ENCODE measurements around the gene GATA1. TPM values are rescaled to one million over a fixed set of nuclear protein-coding genes. Genes with fewer than 3 reads are reported as not detected.

The GATA1 gene
- total RNA-seq, 1 donor from 2014 or later, result not detected

DNA sequence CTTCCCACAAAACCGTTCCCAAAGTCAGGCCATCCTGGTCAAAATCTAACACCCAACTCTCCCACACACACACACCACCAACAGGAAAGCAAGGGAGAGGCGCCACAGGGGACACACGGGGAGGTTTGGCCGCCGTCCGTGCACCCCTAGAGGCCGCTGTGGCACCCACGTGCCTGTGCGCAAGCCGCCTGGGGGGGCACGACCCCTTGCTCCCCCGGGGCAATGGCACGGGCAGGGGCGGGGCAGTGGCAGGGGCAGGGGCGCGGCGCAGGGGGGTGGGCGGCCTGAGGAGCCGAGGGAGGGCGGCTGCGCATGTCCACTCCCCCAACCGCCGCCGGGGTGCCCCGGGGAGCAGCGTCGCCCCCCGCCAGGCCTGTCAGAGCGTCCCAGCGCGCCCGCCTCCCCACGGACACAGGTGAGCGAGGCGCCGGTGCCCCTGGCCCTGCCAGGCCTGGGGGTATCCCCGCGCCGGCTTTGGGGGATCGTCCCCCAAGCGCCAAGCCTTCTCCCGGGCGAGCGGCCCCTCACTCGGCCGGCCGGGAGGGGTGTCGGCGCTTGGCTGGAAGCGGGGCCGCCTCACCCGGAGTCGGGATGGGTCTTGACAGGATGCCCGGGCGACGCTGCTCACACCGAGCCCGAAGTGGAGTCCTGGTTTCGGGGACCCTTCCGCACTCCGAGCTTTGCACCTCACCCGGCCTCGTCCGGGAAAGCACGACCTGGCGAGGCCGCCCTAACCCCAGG, 39.9 kb downstream of the GATA1 start, which contains the start of gene ERAS:
Gene ERAS, plus strand, starts transcription at position 379 of the 741 bp plus-strand sequence. CDS start 2,611 bp downstream, outside the sequence.
- Histone ChIP-seq H3K4me1 (ENCODE audit: insufficient read depth, low read length) (no peaks in the 10 kb centered on the region), H3K36me3 (ENCODE audit: insufficient read depth, low read length) (no peaks in the 10 kb centered on the region), H4K20me1 (ENCODE audit: insufficient read depth, low read length) (no peaks in the 10 kb centered on the region), H3K27ac (ENCODE audit: low read depth, low read length) (no peak within 1 kb of the TSS), H3K4me3 (ENCODE audit: insufficient read depth, low read depth, low read length) (no peak within 1 kb of the TSS), H3K9ac (ENCODE audit: low read length) (no peak within 1 kb of the TSS), H2AFZ (ENCODE audit: low read depth, low read length) (no peak within 1 kb of the TSS), H3K79me2 (ENCODE audit: insufficient read depth, low read length) (no peaks in the 10 kb centered on the region), H3K4me2 (ENCODE audit: low read length) (no peak within 1 kb of the TSS), H3K9me3 (ENCODE audit: insufficient read depth, low read depth, low read length) (no peaks in the 10 kb centered on the region), H3K27me3 (ENCODE audit: insufficient read depth, low read length) (no peaks in the 10 kb centered on the region)
- H3K27ac Mint-ChIP-seq (ENCODE audit: unreplicated experiment), result no peak within 1 kb of the TSS
- TF ChIP-seq, protein P1, sequence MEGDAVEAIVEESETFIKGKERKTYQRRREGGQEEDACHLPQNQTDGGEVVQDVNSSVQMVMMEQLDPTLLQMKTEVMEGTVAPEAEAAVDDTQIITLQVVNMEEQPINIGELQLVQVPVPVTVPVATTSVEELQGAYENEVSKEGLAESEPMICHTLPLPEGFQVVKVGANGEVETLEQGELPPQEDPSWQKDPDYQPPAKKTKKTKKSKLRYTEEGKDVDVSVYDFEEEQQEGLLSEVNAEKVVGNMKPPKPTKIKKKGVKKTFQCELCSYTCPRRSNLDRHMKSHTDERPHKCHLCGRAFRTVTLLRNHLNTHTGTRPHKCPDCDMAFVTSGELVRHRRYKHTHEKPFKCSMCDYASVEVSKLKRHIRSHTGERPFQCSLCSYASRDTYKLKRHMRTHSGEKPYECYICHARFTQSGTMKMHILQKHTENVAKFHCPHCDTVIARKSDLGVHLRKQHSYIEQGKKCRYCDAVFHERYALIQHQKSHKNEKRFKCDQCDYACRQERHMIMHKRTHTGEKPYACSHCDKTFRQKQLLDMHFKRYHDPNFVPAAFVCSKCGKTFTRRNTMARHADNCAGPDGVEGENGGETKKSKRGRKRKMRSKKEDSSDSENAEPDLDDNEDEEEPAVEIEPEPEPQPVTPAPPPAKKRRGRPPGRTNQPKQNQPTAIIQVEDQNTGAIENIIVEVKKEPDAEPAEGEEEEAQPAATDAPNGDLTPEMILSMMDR (IDR thresholded peaks at IDR 0.05; ENCODE audit: insufficient read depth, low read depth, low read length), result no peak
- TF ChIP-seq EZH2 (IDR thresholded peaks at IDR 0.05; ENCODE audit: insufficient read depth, low read length), result no peak
- H3K4me3 Mint-ChIP-seq (ENCODE audit: unreplicated experiment), result no peak within 1 kb of the TSS
- no peaks in the 10 kb centered on the region for H3K4me1 Mint-ChIP-seq (ENCODE audit: low read depth, unreplicated experiment)
- no peak for FAIRE-seq
- H3K27me3 Mint-ChIP-seq (ENCODE audit: low read depth, unreplicated experiment), result peaks cover 9% of the 10 kb centered on the region
- H3K36me3 Mint-ChIP-seq (ENCODE audit: low read depth, unreplicated experiment), result peaks cover 7% of the 10 kb centered on the region
- DNase-seq (ENCODE audit: low read depth), result no peak
- H3K9me3 Mint-ChIP-seq (ENCODE audit: unreplicated experiment), result no peaks in the 10 kb centered on the region

DNA sequence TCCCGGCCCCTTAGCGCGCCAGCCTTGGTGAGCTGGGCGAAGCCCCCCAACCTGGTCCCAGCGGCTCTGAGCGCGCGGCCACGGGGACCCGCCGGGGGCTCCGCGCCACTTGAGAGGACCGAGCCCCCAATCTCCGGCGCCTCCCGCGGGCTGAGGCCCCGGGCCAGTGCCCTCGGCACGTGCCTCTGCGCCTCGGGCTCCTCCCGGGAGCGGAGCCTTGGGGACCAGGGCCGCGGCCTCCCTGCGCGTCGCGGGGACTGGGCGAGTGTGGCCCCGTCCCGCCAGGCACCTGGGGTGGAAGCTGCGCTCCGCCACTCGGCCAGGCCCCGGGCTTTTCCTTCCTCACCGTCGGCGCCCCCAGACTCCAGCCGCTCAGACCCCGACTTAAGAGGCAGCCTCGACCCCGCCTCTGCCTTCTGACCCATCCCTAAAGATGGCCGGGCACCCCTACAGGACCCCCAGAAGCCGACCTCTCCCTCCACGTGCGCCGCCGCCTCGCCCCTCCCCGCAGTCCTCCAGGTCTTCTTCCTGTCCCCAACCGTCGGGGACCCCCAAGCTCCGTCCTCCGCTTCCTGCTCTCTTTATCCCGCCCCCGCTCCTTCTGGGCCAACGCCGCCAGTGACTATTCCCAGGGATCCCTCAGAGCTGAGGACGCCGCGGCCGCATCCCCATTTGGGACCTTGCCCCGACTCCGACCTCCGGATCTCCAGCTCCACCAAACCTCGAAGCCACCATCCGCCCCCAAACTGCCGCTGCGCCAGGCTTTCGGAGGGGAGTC, 40.7 kb downstream of the GATA1 start:
- no peaks in the 10 kb centered on the region for H4K20me1 ChIP-seq (ENCODE audit: insufficient read depth, low read length)
- no peak for DNase-seq (ENCODE audit: low read depth)
- H3K79me2 ChIP-seq (ENCODE audit: insufficient read depth, low read length), result no peaks in the 10 kb centered on the region
- no peaks in the 10 kb centered on the region for H3K9me3 ChIP-seq (ENCODE audit: insufficient read depth, low read depth, low read length)
- no peak overlapping the region for H3K9ac ChIP-seq (ENCODE audit: low read length)
- Mint-ChIP-seq H3K4me3 (ENCODE audit: unreplicated experiment) (no peak overlapping the region), H3K36me3 (ENCODE audit: low read depth, unreplicated experiment) (peaks cover 7% of the 10 kb centered on the region), H3K4me1 (ENCODE audit: low read depth, unreplicated experiment) (no peaks in the 10 kb centered on the region), H3K27me3 (ENCODE audit: low read depth, unreplicated experiment) (peaks cover 9% of the 10 kb centered on the region), H3K27ac (ENCODE audit: unreplicated experiment) (no peak overlapping the region), H3K9me3 (ENCODE audit: unreplicated experiment) (no peaks in the 10 kb centered on the region)
- H3K4me1 ChIP-seq (ENCODE audit: insufficient read depth, low read length), result no peaks in the 10 kb centered on the region
- H2AFZ ChIP-seq (ENCODE audit: low read depth, low read length), result no peak overlapping the region
- no peak for TF ChIP-seq EZH2 (IDR thresholded peaks at IDR 0.05; ENCODE audit: insufficient read depth, low read length)
- TF ChIP-seq, protein P1 (IDR thresholded peaks at IDR 0.05; ENCODE audit: insufficient read depth, low read depth, low read length), result no peak
- no peak overlapping the region for H3K4me3 ChIP-seq (ENCODE audit: insufficient read depth, low read depth, low read length)
- H3K4me2 ChIP-seq (ENCODE audit: low read length), result no peak overlapping the region
- H3K27me3 ChIP-seq (ENCODE audit: insufficient read depth, low read length), result no peaks in the 10 kb centered on the region
- H3K36me3 ChIP-seq (ENCODE audit: insufficient read depth, low read length), result no peaks in the 10 kb centered on the region
- no peak overlapping the region for H3K27ac ChIP-seq (ENCODE audit: low read depth, low read length)
- no peak for FAIRE-seq
